T-helper 1 cell (primary cell): ENCODE results near the gene ING4.
A peak's percentile ranks its signal among the peaks of the same experiment; 100 is the strongest.

ENCODE experiments used
- DNase-seq, 5 donors: peaks; one replicate each; pipeline ENCODE4 v3.0.0-alpha.2; 2012 to 2020

Gene ING4

GRCh38 chr12:6605421-6606330 lies 57.2 kb downstream of the ING4 start:
- peak; percentile 14 to 44 (median 38) for DNase-seq

- DNase-seq: no peak
Measured at GRCh38 chr12:6604259-6605029, 58.5 kb downstream of the ING4 start.

- peak in 3 of 5 donors; percentile 24 to 49 (median 37) for DNase-seq
Measured at GRCh38 chr12:6603095-6603567, 59.8 kb downstream of the ING4 start.

- DNase-seq: no peak
Measured at GRCh38 chr12:6602526-6602925, 60.4 kb downstream of the ING4 start.
